IPS-11a (cell line): ENCODE results near the gene IL3.

Experiments used
- H3K4me3 ChIP-seq: one replicate; pipeline ENCODE4 v1.5.1; 2013; ENCODE audit warnings: low read depth, low read length, control low read depth

IL3 gene

DNA sequence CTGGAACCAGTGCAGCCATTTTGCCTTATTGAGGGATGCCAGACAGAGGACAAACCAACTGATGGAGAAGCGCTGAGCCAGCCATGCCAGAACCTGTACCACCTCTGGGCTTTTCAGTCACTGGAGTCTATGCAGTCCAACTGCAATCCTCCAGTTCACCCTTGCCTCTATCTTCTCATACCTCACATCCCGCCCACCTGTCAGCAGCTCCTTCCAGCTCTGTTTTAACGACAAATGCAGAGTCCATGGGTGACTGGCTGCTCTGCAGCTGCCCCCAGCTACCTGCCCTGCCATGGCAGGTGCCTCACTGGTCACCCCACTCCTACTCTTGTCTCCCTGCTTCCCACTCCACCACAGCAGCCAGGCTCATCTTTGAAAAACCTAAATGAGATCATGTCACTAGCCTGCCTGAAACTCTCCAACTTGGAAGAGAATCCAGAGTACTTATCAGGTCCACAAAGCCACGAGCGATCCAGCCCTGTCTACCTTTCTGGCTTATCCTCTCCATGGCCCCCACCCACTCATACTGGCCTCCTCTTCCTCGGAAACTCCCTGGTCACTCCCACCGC, 35.0 kb upstream of the IL3 start:
- H3K4me3 ChIP-seq: no peak overlapping the region

DNA sequence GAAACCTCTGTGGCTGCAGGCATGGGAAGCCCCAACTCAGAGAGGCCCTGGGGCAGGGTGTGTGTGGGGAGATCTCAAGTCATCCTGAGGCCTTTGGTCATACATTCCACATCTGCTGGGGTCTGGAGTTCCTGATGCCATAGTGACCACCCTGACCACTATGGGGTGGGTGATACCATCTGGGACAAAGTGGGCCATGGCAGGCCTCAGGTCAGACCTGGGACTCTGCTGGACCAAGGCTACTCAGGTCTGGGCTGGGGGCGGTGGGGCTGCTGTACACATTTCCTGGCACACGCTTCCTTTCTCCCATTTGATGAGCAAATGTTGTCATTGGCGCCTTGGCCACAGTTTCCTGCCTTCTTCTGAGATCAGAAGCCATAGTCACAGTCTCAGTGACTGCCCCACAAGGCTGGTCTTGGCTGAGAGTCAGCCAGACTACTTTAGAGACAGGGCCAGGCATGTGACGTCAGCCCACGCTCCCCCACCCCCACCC, 33.9 kb upstream of the IL3 start:
- H3K4me3 ChIP-seq: no peak overlapping the region

DNA sequence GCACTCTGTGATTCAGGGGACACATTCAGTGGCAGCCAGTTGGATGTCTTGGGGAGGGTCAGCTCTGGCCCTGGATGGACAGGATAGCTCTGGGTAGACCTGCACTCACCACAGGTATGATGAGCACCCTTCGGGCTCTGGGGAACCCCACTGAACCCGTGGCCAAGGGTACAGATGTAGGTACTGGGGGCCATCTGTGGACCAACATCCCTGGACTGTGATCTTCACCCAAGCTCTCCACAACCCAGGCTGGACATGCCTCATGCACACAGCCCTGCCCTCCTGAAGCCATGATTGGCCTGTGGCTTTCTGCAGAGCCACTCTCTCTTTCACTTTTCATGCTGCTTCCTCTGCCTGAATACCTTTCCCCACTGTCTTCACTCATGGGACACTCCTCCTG, 33.4 kb upstream of the IL3 start:
- H3K4me3 ChIP-seq: no peak overlapping the region

DNA sequence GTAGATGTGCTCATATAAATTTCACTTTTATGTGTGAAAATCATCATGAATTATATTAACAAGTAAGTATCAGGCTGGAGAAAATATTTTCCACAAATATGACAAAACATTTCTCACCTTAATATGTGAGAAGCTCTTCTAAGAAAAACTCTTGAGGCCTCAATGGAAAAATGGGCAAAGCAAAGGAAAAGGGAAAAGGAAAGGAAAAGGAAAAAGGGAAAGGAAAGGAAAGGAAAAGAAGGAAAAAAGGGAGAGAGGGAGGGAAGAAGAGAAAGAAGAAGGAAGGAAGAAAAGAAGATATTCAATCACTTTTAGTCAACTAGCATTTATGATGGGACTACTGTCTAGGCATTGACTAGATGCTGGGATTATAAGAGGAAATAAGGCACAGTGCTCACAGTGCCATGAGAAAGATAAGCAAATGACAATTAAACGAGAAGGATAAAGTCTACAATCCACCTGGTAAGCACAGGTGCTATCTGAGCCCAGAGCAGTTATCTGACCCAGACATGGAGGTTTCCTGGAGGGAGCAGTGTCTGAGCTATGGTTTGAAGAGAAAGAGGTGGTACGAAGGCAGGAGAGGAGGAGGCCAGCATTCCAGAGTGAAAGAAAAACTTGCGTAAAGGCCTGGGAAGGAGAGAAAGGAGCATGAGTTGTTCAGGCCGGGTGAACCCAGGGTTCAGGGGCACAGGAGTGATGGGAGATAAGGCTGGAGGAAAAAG, 30.7 kb upstream of the IL3 start:
- H3K4me3 ChIP-seq: no peak overlapping the region

DNA sequence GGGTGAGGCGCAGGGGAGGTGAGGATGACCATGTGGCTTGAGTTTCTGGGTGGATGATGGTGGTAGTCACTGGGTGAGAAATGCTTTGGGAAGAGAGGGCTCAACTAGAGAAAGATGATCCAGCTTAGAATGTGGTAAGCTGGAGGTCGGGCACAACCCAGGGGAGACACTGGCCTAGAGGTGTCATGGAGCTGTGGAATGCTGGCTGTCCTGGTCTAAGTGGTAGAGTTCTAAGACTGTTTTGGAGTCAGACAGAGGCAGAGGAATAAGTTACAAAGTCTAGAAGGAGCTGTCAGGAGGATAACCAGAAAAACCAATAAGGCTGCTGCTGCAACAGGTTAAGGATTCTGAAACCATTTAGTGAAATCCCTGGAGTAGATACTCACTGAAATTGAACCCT, 29.8 kb upstream of the IL3 start:
- H3K4me3 ChIP-seq: no peak overlapping the region

DNA sequence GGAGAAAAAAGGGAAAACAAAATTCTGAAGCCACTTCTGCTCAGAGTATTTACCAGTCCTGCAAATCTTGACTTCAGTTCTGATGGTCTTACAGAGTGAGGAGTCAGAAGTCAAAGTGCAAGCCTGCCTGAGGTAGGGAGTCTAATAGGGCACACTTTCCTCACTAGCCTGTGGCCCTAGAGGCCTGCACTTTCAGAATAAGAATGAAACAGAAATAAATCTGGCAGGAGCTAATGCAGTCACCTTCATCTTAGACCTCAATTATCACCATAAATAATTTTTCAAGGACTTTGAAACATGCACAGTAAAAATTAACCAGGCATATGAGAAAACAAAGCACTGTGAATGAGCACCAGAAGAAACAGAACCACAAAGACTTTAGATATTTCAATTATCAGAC, 28.3 kb upstream of the IL3 start:
- no peak overlapping the region for H3K4me3 ChIP-seq

DNA sequence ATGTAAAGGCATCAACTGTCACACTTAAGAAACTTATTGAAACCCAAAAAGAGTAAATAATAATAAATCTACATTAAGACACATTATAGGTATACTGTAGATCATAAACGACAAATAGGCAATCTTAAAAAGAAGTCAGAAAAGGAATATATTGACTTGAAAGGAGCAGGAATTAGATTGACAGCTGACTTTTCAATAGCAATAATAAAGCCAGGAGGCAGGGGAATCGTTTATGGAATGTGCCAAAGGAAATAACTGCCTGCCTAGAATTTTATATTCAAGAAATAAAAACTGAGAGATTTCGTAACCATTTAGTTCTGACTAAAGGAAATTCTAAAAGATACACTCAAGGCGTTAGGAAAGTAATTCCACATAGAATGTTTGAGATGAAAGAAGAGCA, 27.3 kb upstream of the IL3 start:
- H3K4me3 ChIP-seq: no peak overlapping the region

DNA sequence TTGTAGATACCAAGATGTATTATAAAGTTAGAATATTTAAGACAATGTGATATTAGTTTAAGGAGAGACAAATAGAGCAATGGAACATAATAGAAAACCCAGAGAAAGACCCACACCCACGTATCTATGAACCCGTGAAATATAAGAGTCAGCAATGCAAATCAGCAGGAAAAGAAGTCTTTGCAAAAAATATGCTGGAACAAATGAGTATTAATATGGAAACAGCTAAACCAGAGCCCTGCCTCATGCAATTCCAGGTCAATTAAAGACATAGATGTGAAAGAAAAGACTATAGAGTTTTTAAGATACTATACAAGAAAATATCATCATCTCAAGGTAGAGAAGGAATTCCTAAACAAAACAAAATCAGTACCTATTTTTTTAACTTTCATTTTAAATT, 23.1 kb upstream of the IL3 start:
- no peak overlapping the region for H3K4me3 ChIP-seq

DNA sequence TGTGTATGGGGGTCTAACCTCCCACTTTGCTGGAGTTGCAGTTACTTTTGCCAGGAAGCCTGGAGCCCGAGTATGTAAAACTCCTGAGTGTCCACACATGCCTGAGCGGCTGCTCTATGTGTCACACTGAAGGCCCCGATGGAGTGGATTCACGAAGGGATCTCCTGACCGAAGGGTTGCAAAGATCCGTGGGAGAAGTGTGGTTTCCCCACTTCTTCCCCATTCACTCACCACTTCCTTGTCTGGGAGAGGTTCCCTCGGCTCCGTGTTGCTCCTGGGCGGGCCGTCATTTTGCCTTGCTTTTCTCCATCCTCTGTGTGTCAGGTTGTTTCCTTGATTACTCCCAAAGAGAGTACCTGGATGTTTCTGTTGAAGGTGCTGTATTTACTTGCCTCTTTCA, 16.2 kb upstream of the IL3 start:
- no peak overlapping the region for H3K4me3 ChIP-seq

DNA sequence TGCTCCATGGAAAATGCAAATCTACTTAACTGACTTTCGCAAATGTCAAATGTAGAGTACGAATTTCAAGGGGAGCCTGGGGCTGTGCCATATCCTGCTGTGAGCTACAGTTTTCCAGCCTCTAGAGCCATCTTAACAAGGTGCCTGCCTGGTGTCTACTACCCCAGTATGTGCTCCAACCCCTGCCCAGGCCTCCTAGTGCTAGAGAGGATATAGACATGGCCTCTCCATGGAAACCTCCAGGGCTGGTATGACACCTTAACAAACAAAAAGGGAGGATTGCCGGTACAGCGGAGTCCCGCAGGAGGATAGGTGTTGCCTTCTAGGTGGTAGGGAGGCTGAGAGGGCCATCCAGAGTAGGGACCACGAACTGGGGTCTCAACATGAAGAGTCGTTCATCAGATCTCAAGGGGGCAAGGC, 13.6 kb upstream of the IL3 start:
- no peak overlapping the region for H3K4me3 ChIP-seq

DNA sequence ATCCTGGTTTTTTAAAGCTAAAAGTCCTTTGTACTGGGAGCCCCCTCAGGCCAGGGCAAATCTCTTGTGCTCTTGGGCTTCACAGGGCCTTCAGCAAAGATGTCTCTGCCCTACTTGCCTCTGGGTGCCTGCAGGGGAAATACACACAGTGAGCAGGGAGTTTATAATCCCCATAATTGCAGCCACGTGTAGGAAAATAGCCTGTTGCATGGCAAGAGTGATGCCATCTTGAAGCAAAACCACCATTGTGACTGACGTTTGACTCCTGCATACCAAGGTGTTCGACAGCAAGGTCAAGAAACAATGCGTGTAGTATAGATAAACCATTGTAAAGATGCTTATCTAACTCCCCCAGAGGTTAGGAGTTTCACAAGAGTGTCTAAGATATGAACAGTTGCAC, 11.4 kb upstream of the IL3 start:
- H3K4me3 ChIP-seq: no peak overlapping the region

DNA sequence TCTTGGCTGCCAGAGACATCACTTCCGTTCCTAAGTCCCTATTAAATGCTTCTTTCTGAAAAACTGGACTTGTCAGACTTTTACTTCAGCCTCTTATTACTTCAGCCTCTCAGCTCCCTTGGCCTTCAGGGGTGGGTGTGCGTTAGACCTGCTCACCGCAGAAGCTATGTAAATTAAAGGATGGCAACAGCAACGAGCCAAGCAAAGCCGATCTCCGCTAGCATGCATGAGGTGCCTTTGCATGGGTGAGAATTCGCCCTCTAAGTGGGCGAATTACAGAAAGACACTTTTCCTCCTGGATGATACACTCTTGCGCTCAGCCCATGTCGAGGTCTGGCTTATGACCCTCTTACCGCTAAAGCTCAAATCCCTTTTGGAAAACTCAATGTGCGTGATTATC, 10.9 kb upstream of the IL3 start:
- no peak overlapping the region for H3K4me3 ChIP-seq

DNA sequence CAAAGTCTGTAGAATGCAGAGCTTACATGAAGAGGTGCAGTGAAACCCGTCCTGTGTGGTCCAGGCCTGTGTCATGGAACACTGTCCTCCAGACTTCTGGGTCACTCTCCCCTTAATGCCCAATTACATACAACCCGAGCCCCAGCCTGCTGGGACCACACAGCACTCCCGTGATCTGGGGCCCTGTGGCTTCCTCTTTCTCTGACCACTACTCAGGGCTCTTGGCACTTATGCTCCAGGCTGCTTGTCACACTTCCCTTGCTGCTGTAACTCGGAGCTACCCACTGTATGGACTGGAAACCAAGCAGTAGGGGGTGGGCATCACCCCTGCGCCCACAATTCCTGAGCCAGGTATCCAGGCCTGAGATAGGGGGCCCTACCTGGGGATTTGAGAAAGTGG, 10.3 kb upstream of the IL3 start:
- H3K4me3 ChIP-seq: no peak overlapping the region

DNA sequence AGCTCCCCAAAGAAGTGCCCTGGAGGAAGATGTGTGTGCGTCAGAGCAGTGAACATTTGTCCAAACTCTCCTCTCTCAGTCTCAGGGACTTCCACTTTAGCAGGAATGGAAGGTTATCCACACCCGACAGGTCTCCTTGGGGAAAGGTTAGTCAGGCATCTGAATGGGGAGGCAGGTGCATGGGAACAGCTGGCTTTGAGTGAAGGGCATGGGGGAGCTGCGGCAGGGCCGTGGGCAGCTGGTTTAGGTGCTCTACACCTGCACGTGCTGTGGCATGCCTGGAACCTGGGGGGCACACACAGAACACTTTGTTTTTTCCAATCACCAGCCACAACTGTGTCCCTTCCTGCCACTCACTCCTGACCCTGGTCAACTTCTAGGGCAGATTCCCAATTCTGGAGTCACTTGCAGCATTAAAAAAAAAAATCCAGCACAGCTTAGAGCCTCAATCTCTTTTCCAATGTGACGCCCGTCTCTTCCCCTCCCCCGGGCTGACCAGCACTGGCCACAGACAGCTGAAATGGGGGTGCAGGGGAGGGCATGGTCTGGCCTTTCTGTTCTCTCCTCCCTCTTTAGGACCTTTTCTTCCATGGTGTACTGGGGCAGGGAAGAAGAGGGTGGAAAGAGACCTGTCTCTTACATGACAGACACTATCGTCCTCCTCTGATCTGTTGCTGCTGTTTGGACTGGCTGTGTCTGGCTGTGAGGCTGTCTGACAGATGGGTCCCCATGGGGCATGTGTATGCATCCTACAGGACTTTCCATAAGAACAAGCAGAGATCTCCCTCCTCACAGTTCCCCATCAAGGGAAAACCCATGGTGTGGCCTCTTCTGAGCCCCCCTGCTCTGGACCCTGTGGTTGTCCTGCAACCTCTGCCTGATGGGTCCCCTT, 9.5 kb upstream of the IL3 start:
- H3K4me3 ChIP-seq: no peak overlapping the region

DNA sequence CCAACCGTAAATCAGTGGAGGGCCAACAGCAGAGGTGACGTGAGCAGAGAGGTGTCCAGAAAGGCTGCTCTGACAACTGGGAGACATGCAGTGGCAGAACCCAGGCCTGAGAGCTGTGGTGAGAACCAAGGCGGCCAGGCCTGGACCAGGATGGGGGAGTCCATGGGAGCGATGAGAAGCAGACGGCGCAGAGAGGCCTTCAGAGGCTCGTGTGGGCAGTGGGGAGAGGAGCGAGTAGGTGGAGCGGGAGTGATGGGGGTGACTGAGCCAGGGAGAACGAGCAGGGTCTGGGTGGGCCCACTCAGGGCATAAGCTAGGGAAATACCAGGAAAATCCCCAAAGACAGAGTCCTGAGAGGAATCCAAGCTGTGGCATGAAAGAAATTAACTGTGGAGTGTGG, 7.9 kb upstream of the IL3 start:
- no peak overlapping the region for H3K4me3 ChIP-seq

DNA sequence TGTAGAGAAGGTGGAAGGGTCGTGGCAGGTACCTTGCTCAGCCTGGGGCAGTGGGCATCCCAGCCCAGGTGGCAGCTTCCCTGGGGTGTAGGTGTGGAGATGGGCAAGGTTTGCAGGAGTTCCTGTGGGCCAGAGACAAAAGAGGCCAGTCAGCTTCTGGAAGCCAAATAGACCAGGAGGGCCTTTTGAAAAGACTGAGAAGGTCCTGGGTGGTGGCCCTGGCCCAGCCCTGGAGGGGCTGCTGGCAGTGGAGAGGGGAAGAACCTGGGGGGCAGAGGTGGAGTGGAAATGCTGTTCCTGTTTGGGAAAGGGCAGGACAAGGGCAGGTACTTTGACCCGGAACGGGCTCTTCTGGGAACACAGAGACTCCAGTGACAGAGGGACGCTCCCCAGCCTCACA, 7.0 kb upstream of the IL3 start:
- no peak overlapping the region for H3K4me3 ChIP-seq

DNA sequence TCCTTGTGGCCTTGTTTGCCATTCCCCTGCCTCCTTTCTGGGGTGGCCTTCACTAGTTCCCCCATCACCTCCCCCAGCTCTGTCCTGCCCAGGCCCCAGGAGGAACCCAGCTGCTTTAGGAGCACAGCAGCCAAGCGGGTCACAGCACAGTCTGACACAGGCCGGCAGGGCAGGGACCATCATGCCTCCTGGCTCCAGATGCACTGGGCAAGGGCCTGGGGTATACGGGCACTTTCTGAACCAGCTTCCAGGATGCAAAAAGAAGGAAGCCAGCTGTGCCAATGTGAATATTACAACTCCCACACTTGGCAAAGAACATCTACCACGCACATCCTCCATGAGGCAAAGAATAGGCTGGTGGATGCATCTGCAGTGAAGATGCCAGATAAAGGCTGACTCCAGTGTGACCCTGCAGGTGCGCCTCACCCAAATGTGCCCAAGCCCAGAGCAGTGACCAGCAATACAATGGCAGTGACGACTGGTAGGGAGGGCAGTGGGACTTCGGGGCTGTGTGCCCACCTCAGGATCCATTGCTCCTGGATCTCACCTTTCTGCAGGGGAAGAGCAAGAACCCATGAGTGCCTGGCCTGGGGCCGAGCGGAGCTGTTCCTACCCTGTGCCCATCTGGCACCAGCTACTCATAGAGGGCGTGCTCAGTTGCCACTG, 6.3 kb upstream of the IL3 start:
- no peak overlapping the region for H3K4me3 ChIP-seq

DNA sequence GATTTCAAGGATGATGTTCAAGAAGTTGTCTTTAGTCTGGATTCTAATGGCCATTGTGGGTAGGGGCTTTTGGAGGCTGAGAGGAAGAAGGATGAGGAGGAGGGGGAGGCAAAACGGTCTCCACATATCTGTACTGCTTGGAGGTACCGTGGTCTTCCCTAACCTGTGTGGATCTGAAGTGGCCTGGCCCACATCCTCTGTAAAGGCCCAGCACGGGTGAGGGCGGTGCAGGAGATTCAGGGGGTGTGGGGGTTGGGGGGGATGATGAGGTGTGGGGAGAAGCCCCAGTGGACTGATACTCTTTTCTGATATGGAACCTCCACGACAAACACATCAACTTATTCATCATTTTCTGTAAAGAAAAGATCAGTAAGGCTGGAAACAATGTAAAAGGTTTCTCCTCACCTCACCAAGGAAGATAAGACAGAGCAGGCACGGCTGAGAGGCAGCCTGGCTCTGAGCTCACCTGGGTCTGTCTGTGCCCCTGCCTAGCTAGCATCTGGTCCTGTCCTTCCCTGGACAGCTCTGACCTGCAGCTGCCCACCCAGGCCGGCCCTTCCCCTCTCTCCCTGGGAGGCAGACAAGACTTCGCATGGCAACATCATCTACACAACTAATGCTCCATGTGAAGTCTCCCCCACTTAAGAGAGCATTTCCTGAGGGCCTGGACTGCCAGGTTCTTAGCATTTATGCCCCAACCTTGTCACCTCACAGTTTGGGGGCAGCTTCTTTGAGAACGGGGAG, 5.6 kb upstream of the IL3 start:
- H3K4me3 ChIP-seq: no peak overlapping the region

DNA sequence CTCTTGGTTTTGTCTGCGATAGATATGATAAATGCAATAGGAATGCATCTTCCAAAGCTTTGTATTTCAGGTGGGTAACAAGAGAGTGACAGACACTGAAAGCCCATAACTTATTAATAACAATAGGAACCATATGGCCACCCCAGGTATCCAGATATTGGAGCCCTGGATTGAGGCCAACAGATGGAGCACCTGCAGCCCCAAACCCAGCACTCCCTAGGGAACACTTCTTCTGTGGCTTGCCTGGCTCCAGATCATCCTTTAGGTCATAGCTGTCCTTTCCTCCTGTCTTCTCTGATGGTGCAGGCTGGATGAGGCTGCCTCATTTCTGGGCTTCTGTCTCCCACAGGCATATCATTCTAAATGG, 5.0 kb upstream of the IL3 start:
- H3K4me3 ChIP-seq: no peak overlapping the region

DNA sequence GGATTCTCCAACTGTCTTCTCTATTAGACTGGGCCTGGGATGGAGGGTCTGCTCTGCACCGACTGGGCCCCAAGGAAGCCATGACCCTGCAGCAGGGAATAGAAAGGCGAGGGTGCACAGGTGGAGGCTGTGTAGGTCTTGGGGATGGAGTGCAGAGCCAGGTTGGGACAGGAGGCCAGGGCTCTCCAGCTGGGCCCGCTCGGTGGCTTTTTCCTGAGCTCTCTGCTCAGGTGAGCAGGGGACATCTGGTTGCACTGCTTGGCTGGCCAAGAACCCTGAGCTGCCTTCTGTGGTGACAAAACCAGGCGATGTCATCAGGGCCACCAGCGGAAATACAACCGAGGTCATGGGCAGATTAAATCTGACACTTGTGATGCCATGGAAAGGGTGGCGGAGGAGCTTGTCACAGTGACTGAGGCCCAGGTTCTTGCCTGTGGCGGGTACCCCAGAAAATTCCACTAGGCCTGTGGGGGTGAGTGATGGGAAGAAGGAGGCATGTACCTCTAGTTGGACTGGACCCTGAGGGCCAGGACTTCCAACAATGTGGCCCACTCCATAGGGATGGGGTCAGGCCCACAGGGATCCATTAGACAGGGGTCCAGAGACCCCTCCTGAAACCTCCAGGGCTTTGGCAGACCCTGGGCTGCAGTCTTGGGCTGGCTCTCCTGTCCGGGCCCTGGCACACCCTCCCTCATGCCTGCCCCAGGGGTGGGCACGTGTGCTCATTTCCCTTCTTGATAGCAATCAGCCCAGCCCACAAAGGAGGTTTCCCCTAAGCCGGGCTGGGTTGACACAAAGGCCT, 4.4 kb upstream of the IL3 start:
- no peak overlapping the region for H3K4me3 ChIP-seq
